Tibial nerve (tissue), 4 donors: ENCODE results near the gene TCF7L1. TPM values are rescaled to one million over a fixed set of nuclear protein-coding genes. Genes with fewer than 3 reads are reported as not detected.
"Not testable (repeated sequence)": the region's sequence is repeated elsewhere in the genome, so short reads cannot be mapped to it uniquely, and the experiment has no call there.

ENCODE experiments used
- DNase-seq, 2 donors: peaks; one replicate each; pipeline ENCODE4 v3.0.0-alpha.2; 2019; ENCODE audit warnings: low spot score in 2 of 2
- H3K27ac ChIP-seq, 4 donors: fragments of 200-600 bp; sonication (generic) in 3 of 4; one replicate each; pipeline ENCODE4 v1.5.1; 2017 to 2019; ENCODE audit warnings: mild to moderate bottlenecking in 1 of 4
- H3K27me3 ChIP-seq, 2 donors: fragments of 200-600 bp; sonication (generic) in 1 of 2; one replicate each; pipeline versions ENCODE4 v1.5.1 to v1.6.0; 2017 to 2019
- H3K36me3 ChIP-seq, 3 donors: fragments of 200-600 bp; sonication (generic); one replicate each; pipeline ENCODE4 v1.5.1; 2018 to 2019
- H3K4me1 ChIP-seq, 4 donors: fragments of 200-600 bp; sonication (generic) in 3 of 4; one replicate each; pipeline ENCODE4 v1.5.1; 2017 to 2019
- H3K4me3 ChIP-seq, 4 donors: fragments of 200-600 bp; sonication (generic) in 3 of 4; one replicate each; pipeline ENCODE4 v1.5.1; 2017 to 2019; ENCODE audit warnings: mild to moderate bottlenecking in 1 of 4, moderate library complexity in 1 of 4
- H3K9me3 ChIP-seq, 4 donors: fragments of 200-600 bp; sonication (generic) in 3 of 4; one replicate each; pipeline ENCODE4 v1.5.1; 2017 to 2019
- CTCF ChIP-seq, 5 experiments: fragments of 200-600 bp in 3 of 5; fragments of 450-650 bp in 2 of 5; sonication (generic) in 3 of 5; IDR thresholded peaks; one replicate each; pipeline ENCODE4 v1.5.1; 2016 to 2019; ENCODE audit warnings: antibody characterized with exemption in 5 of 5, mild to moderate bottlenecking in 3 of 5, moderate library complexity in 2 of 5
- EP300 ChIP-seq, 2 donors: sonication (generic); formaldehyde crosslinking; IDR thresholded peaks; one replicate each; pipeline ENCODE4 v1.6.1; 2017; ENCODE audit warnings: antibody characterized with exemption in 2 of 2, mild to moderate bottlenecking in 1 of 2
- POLR2A ChIP-seq, 2 donors: fragments of 450-650 bp; IDR thresholded peaks; one replicate each; pipeline ENCODE4 v1.6.1; 2017; ENCODE audit warnings: antibody characterized with exemption in 2 of 2, mild to moderate bottlenecking in 2 of 2, moderate library complexity in 2 of 2
- WGBS, 2 donors: methylation state at CpG; one replicate each; pipeline ENCODE4 v1.1.5; 2018; 5-methylcytosine and 5-hydroxymethylcytosine counted together
- total RNA-seq, 4 donors: library from RNA; depleted of rRNA; stranded (reverse); fragments of >200 nt; gene quantifications; one replicate each; pipeline ENCODE4 v1.1.0, GENCODE V29; 2016

Gene TCF7L1
- total RNA-seq, 4 donors from 2014 or later, result 3.7 to 14.1 (median 7.1) TPM

GRCh38 chr2:85148190-85148589 is 15.0 kb downstream of the TCF7L1 start:
- Histone ChIP-seq H3K4me3 (no peak overlapping the region), H3K9me3 (no peaks in the 10 kb centered on the region), H3K27me3 (no peaks in the 10 kb centered on the region), H3K36me3 (no peaks in the 10 kb centered on the region), H3K27ac (no peak overlapping the region), H3K4me1 (peaks cover 0 to 11% (median 0%) of the 10 kb centered on the region in 4 donors)
- TF ChIP-seq POLR2A (IDR thresholded peaks at IDR 0.05) (no peak), CTCF (IDR thresholded peaks at IDR 0.05) (no peak), EP300 (IDR thresholded peaks at IDR 0.05) (no peak)
- 62 to 64% methylated on average over 2 of the region's 2 CpGs for WGBS, 2 donors
- no peak for DNase-seq

GRCh38 chr2:85151026-85151425 is 17.8 kb downstream of the TCF7L1 start:
- Histone ChIP-seq H3K9me3 (no peaks in the 10 kb centered on the region), H3K4me1 (peaks cover 0 to 27% (median 8%) of the 10 kb centered on the region in 4 donors), H3K27me3 (no peaks in the 10 kb centered on the region), H3K36me3 (no peaks in the 10 kb centered on the region), H3K27ac (no peak overlapping the region), H3K4me3 (no peak overlapping the region)
- DNase-seq, result no peak
- 78 to 79% methylated on average over 1 of the region's 1 CpG for WGBS, 2 donors
- no peak for TF ChIP-seq EP300 (IDR thresholded peaks at IDR 0.05)
- TF ChIP-seq POLR2A (IDR thresholded peaks at IDR 0.05), result no peak
- TF ChIP-seq CTCF (IDR thresholded peaks at IDR 0.05), result no peak

GRCh38 chr2:85152895-85153294 is 19.7 kb downstream of the TCF7L1 start:
- WGBS, 2 donors, result 97% methylated on average over 2 of the region's 2 CpGs
- peaks cover 0 to 42% (median 13%) of the 10 kb centered on the region in 4 donors for H3K4me1 ChIP-seq

GRCh38 chr2:85154048-85154753 is 21.0 kb downstream of the TCF7L1 start:
- Histone ChIP-seq H3K27me3 (no peaks in the 10 kb centered on the region), H3K27ac (no peak overlapping the region), H3K4me1 (peaks cover 0 to 43% (median 13%) of the 10 kb centered on the region in 4 donors), H3K9me3 (no peaks in the 10 kb centered on the region), H3K36me3 (no peaks in the 10 kb centered on the region), H3K4me3 (no peak overlapping the region)
- TF ChIP-seq CTCF (IDR thresholded peaks at IDR 0.05) (no peak), POLR2A (IDR thresholded peaks at IDR 0.05) (no peak), EP300 (IDR thresholded peaks at IDR 0.05) (no peak)
- DNase-seq, result no peak
- 41 to 49% methylated on average over 7 of the region's 7 CpGs for WGBS, 2 donors

More at GRCh38 chr2:85152895-85153294, 19.7 kb downstream of the TCF7L1 start:
- Histone ChIP-seq H3K4me3 (no peak overlapping the region), H3K36me3 (no peaks in the 10 kb centered on the region), H3K27me3 (no peaks in the 10 kb centered on the region), H3K9me3 (no peaks in the 10 kb centered on the region), H3K27ac (no peak overlapping the region)
- TF ChIP-seq EP300 (IDR thresholded peaks at IDR 0.05) (no peak), CTCF (IDR thresholded peaks at IDR 0.05) (no peak), POLR2A (IDR thresholded peaks at IDR 0.05) (no peak)
- no peak for DNase-seq

- not testable (repeated sequence) for H3K9me3 ChIP-seq, H3K4me3 ChIP-seq, H3K27me3 ChIP-seq, H3K27ac ChIP-seq, DNase-seq, H3K36me3 ChIP-seq
- peaks cover 0 to 48% (median 13%) of the 10 kb centered on the region in 4 donors for H3K4me1 ChIP-seq
- WGBS, 2 donors, result 74 to 78% methylated on average over 8 of the region's 8 CpGs
Observed at GRCh38 chr2:85155082-85155481, 21.9 kb downstream of the TCF7L1 start.
